Measurements from ENCODE around the gene PUDP.
A peak's percentile ranks its signal among the peaks of the same experiment; 100 is the strongest.
"Not testable (repeated sequence)": the region's sequence is repeated elsewhere in the genome, so short reads cannot be mapped to it uniquely, and the experiment has no call there.

Gene PUDP

DNA sequence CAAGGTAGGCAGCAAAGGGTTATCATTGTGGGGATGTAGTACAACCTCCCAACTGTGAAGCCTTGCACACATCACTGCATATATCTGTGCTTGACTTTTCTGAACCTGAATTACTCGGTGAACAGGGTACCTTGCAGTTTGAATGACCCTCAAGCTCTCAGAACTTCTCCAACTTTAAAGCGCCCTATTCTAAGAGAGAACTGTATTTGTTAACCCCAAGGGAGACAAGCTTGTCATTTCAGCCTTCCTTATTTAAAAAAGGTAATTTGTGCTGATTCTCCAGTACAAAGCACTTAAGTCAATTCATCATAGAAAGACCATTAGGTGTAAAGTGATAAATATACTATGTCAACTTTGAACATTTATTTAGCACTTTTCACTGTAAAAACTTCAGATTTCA lies 122.5 kb downstream of the PUDP start:
- no peak for DNase-seq (ENCODE audit: low spot score)

DNA sequence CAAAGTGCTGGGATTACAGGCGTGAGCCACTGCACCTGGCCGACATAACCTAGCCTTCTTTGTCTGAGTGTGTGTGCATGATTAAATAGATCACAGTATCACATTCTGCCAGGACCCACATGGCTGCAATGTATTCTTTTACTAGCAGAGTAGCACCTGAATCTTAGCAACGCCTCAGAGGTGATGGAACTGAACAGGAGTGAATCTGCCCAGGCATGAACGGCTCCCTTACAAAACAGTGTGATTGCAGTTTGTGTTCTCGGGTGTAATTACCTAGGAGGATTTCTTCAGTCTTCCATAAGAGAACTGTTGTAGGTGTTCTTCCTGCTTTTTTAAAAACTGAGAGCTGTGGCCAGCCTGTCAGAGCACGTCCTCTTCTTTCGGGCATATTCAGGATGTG lies 123.1 kb downstream of the PUDP start:
- no peak for DNase-seq (ENCODE audit: low spot score)

GRCh38 chrX:7022996-7023395 lies 125.0 kb downstream of the PUDP start:
- not testable (repeated sequence) for DNase-seq (ENCODE audit: low spot score)

DNA sequence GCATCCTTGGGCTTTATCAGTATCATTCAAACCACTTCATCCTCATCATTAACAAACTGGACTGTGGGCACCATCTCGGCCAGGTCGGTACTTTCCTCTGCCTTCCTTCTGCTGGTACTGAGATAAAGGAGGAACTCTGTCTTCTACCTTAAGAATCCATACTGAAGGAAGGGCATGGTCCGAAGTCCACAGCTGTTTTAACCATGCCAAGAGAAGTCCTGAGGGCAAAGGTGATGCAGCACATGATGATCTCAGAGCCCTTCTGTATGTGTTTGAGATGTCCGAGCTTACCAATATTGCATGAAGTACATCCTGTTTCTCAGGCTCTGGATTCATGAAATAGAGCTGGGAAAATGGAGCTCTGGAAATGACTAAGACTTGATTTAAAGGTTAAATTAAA lies 126.0 kb downstream of the PUDP start:
- no peak for DNase-seq (ENCODE audit: low spot score)

DNA sequence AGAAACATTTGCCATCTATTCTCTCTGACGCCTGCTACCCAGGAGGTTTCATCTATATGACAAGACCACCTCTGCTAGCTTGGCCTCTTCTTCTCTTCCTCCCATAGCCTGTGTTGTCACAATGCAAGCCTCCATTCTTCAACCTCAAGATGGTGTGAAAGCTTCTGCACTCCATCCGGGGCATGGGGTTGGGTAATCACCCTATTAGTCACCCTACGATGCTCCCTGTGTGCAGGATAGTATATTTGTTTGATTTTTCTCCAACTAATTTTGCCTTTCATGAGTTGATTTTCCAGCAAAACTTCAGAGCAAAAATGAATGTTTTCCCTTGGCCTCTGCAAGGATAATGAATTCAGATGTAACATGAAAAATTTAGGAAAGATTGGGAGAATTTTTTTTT lies 128.4 kb downstream of the PUDP start:
- no peak for DNase-seq (ENCODE audit: low spot score)

DNA sequence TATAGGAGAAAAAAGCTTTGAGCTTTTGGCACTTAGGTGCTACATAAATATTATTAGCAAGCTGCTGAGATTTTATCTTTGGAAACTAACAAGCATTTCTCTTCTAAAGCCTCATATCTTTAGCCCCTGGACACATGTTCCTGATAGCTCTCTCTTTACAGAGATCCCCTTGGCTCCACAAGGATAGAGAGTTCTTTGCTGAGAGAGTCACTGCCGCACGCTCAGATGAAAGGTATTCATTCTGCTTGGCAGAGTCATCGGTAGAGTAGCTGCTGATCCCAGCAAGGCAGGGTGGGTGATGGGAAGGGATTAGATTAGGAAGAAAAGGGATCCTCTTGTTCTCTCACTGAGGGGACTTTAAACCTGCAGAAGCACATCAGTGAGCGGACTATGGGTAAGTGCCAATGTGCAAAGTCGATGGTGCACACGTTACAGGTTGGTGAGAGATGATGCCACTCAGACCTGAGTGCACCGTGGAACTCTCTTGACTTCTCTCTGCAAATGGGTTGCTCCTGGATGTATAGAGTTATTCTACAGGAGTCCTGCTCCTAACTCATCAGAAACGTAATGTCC lies 135.6 kb downstream of the PUDP start:
- DNase-seq (ENCODE audit: low spot score), result peak; percentile 13

- not testable (repeated sequence) for DNase-seq (ENCODE audit: low spot score)
Observed at GRCh38 chrX:7010897-7011296, 137.1 kb downstream of the PUDP start.

GRCh38 chrX:7007328-7007727 lies 140.6 kb downstream of the PUDP start:
- not testable (repeated sequence) for DNase-seq (ENCODE audit: low spot score)
